Epithelial cell of proximal tubule (primary cell): Measurements from ENCODE around the gene RAD9A. TPM values are rescaled to one million over a fixed set of nuclear protein-coding genes. Genes with fewer than 3 reads are reported as not detected.
A peak's percentile ranks its signal among the peaks of the same experiment; 100 is the strongest.

Experiments used
- DNase-seq: peaks from one replicate; pipeline ENCODE4 v3.0.0-alpha.2; 2011; ENCODE audit warnings: low read depth
- H3K4me3 ChIP-seq: 2 replicates; pipeline ENCODE4 v1.5.1; 2011; ENCODE audit warnings: low read depth, mild to moderate bottlenecking, low read length
- CTCF ChIP-seq: conservative IDR thresholded peaks from 2 replicates; pipeline ENCODE4 v1.5.1; 2012; ENCODE audit warnings: low read depth, mild to moderate bottlenecking, low read length
- total RNA-seq: library from RNA; depleted of rRNA; stranded (reverse); fragments of >200 nt; gene quantifications from 2 replicates; pipeline ENCODE4 v1.2.3, GENCODE V29; 2015

The RAD9A gene
- total RNA-seq, 1 donor from 2014 or later: 20.9 TPM

DNA sequence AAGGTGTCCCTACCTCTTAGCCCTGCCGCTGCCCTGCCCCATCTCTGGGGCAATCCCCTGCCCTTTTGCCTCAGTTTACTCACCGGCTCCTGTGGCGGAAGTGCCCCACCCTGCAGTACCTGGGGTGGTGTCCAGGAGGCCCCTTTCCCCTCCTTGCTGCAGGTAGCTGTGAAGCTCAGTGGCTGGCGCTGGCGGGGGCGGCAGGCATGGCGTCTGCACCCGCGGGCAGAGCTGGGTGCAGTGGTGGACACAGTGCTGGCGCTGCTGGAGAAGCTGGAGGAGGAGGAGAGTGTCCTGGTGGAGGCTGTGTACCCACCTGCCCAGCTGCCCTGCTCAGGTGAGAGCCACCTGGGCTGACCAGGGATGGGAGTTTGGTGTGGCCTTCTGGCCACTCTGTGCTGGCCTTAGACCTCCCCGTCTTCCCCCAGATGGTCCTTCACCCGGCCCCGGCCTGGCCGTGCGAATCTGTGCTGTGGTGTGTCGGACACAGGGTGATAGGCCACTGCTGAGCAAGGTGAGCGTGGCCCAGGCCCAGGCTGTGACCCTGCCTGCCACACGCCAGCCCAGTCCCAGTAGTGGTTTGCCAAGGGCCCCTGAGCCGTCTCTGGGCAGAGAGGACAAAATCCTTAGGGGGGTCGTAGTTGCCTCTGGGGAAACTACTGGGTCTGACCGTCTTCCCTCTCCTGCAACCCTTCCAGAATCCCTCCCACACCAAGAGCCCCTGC, 27.7 kb downstream of the RAD9A start:
- DNase-seq: no peak
- no peak for TF ChIP-seq CTCF
- H3K4me3 ChIP-seq: no peak overlapping the region

DNA sequence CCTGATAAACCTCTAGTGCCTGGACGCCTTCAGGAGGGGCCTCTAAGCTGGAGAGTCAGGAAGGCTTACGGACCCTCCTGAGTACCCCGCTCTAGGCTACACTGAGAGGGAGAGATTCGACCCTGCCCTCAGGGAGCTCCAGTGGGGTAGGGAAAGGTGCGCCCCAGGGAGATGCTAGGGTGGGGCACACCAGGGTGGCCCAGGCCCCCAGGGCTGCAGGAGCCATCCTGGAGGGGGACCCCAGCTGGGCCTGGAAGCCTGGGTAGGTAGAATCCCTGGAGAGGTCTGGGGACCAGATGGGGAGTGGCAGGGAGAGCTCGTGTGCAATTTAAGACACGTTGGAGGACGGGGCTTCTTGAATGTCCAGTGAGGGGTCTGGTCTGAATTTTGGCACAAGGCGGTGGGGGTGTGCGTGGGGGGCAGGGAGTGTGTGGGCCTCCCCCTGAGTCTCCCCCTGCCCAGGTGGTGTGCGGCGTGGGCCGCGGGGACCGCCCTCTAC, 28.4 kb downstream of the RAD9A start:
- no peak for TF ChIP-seq CTCF
- H3K4me3 ChIP-seq: peak overlapping the region; percentile 46
- no peak for DNase-seq

DNA sequence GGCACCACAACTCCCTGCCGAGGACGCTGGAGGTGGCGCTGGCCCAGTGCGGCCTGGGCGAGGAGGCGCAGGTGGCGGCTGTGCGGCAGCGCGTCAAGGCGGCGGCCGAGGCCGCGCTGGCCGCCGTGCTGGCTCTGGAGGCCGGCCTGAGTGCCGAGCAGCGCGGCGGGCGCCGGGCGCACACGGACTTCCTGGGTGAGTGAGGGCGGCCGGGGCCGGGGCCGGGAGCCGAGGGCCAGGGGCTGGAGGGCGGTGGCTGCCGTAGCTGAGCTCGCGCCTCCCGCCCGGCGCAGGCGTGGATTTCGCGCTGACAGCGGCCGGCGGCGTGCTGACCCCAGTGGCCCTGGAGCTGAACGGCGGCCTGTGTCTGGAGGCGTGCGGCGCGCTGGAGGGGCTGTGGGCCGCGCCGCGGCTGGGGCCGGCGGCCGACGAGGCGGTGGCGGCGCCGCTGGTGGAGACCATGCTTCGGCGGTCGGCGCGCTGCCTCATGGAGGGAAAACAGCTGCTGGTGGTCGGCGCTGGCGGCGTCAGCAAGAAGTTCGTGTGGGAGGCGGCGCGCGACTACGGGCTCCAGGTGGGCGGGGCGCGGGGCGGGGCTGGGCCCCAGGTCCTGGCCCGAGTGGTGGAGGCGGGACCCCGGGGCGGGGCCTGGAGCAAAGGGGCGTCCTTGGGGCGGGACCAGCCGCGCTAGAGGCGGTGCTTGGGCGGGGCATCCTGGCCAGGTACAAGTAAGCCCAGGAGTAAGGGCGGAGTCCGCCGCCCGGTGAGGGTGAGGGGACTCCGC, 29.1 kb downstream of the RAD9A start:
- no peak for TF ChIP-seq CTCF
- no peak for DNase-seq
- peak overlapping the region; percentile 46 for H3K4me3 ChIP-seq

DNA sequence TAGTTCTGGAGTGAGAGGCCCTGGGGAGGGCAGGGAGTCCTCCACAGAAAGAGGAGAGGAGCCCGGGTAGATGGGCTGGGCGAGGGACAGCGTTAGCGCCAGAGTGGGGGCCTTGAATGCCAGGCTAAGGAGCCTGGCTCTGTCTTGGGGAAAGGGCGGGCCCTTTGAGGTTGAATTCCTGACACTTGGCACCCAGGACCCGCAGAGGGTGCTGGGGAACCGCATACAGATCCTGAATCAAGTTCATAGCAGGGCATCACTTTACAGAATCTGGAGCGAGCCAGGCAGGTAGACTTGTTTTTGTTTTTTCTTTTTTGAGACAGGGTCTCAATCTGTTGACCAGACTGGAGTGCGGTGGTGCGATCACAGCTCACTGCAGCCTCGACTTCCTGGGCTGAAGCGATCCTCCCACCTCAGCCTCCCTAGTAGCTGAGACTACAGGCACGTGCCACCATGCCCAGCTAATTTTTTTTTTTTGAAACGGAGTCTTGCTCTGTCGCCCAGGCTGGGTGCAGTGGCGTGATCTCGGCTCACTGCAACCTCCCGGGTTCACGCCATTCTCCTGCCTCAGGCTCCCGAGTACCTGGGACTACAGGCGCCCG, 29.7 kb downstream of the RAD9A start:
- no peak for TF ChIP-seq CTCF
- peak overlapping the region; percentile 34 for H3K4me3 ChIP-seq

DNA sequence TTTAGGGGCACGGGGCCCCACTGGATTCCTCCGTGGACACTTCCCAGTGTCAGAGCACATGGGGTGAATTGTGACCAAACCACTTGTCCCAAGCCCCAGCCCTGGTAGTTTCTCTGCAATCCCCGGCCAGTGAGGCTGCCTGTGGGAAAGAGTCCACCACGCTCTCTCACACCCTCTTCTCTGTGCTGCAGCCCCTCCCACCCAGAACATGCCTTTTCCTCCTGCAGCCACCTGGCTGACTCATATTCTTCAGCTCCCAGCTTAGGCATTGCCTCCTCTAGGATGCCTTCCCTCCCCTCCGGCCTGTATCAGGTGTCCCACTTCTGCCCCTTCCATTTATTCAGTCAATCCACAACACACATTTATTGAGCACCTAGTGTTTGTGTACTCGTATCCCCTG, 31.1 kb downstream of the RAD9A start:
- H3K4me3 ChIP-seq: no peak overlapping the region
- DNase-seq: no peak
- TF ChIP-seq CTCF: no peak

More for the DNA sequence above, 29.7 kb downstream of the RAD9A start:
- DNase-seq: no peak

DNA sequence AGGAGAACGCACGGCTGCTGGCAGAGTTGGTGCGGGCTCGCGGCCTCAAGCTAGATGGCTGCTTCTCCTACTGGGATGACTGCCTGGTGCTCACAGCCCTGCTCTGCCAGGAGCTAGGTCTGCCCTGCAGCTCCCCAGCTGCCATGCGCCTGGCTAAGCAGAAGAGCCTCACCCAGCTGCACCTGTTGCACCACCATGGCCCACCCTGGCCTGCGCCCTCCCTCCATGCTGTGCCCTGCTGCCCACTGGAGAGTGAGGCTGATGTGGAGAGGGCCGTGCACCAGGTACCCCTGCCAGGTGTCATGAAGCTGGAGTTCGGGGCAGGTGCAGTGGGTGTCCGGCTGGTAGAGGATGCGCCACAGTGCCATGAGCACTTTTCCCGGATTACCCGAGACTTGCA, 31.7 kb downstream of the RAD9A start:
- H3K4me3 ChIP-seq: no peak overlapping the region
- no peak for TF ChIP-seq CTCF
- no peak for DNase-seq
